Measurements from ENCODE around the gene GALNT3.

The GALNT3 gene

GRCh38 chr2:165825041-165825440 lies 31.0 kb upstream of the GALNT3 start (continued):
- TF ChIP-seq YY2 (tag by site-specific recombination; IDR thresholded peaks at IDR 0.05) (0 out of 2 replicates have a peak, but pooled peaks have one; percentile 18), ZNF521 (tag by site-specific recombination; IDR thresholded peaks at IDR 0.05) (no peak), SALL2 (tag by site-specific recombination; IDR thresholded peaks at IDR 0.05; ENCODE audit: borderline replicate concordance) (no peak), ZNF37A (tag by site-specific recombination; IDR thresholded peaks at IDR 0.05) (peak; percentile 84), ZNF600 (tag by site-specific recombination; IDR thresholded peaks at IDR 0.05) (no peak), ZBTB6 (tag by site-specific recombination; IDR thresholded peaks at IDR 0.05) (peak; percentile 45; the same call in 1 of the 2 replicates), PRDM2 (tag by site-specific recombination; IDR thresholded peaks at IDR 0.05; ENCODE audit: borderline replicate concordance) (no peak), ZSCAN18 (tag by site-specific recombination; IDR thresholded peaks at IDR 0.05) (no peak), TSHZ1 (tag by site-specific recombination; IDR thresholded peaks at IDR 0.05; ENCODE audit: borderline replicate concordance) (no peak), GLI4 (tag by site-specific recombination; IDR thresholded peaks at IDR 0.05) (no peak), HOXD13 (CRISPR knock-in tag; IDR thresholded peaks at IDR 0.05; ENCODE audit: borderline replicate concordance) (no peak), ZNF660 (tag by site-specific recombination; IDR thresholded peaks at IDR 0.05) (peak; percentile 100), ZEB2 (tag by site-specific recombination; IDR thresholded peaks at IDR 0.05) (no peak), REST (tag by site-specific recombination; IDR thresholded peaks at IDR 0.05) (no peak), ZNF157 (tag by site-specific recombination; IDR thresholded peaks at IDR 0.05) (no peak), ZNF621 (tag by site-specific recombination; IDR thresholded peaks at IDR 0.05) (0 out of 2 replicates have a peak, but pooled peaks have one; percentile 65), KLF7 (tag by site-specific recombination; IDR thresholded peaks at IDR 0.05; ENCODE audit: borderline replicate concordance) (no peak), ZFP41 (tag by site-specific recombination; IDR thresholded peaks at IDR 0.05; ENCODE audit: borderline replicate concordance) (no peak), ZNF785 (tag by site-specific recombination; IDR thresholded peaks at IDR 0.05) (no peak), ZNF830 (tag by site-specific recombination; IDR thresholded peaks at IDR 0.05; ENCODE audit: low read depth) (peak; percentile 99), ZNF174 (tag by site-specific recombination; IDR thresholded peaks at IDR 0.05) (peak; percentile 99), ZNF473 (tag by site-specific recombination; IDR thresholded peaks at IDR 0.05) (no peak; the same call in 1 of the 2 replicates), KLF17 (tag by site-specific recombination; IDR thresholded peaks at IDR 0.05) (no peak)
